Neural progenitor cell (in vitro differentiated cells): ENCODE data around the gene ABCC2. TPM values are rescaled to one million over a fixed set of nuclear protein-coding genes. Genes with fewer than 3 reads are reported as not detected.

Experiments
- DNase-seq: peaks from one replicate; pipeline ENCODE4 v3.0.0-alpha.2; 2016; ENCODE audit warnings: low spot score
- H2AFZ ChIP-seq: fragments of 200-600 bp; sonication (generic); replicated peaks from 2 replicates; pipeline ENCODE4 v1.6.1; 2016; ENCODE audit warnings: antibody characterized with exemption
- H3F3A ChIP-seq: fragments of 200-600 bp; sonication (generic); 2 replicates; pipeline ENCODE4 v1.6.1; 2016; ENCODE audit warnings: antibody characterized with exemption, low read depth
- H3K27ac ChIP-seq: fragments of 200-600 bp; sonication (generic); 2 replicates; pipeline ENCODE4 v1.5.1; 2016; ENCODE audit warnings: mild to moderate bottlenecking
- H3K27me3 ChIP-seq: fragments of 200-600 bp; sonication (generic); 2 replicates; pipeline ENCODE4 v1.6.1; 2016; ENCODE audit warnings: mild to moderate bottlenecking, moderate library complexity
- H3K36me3 ChIP-seq: fragments of 200-600 bp; sonication (generic); 2 replicates; pipeline ENCODE4 v1.5.1; 2016
- H3K4me1 ChIP-seq: fragments of 200-600 bp; sonication (generic); 2 replicates; pipeline ENCODE4 v1.6.1; 2016; ENCODE audit warnings: mixed run types
- H3K4me2 ChIP-seq: fragments of 200-600 bp; sonication (generic); 2 replicates; pipeline ENCODE4 v1.6.1; 2016
- H3K4me3 ChIP-seq: fragments of 200-600 bp; sonication (generic); 2 replicates; pipeline ENCODE4 v1.5.1; 2016
- H3K79me2 ChIP-seq: fragments of 200-600 bp; sonication (generic); 2 replicates; pipeline ENCODE4 v1.6.1; 2016; ENCODE audit warnings: low read depth
- H3K9ac ChIP-seq: fragments of 200-600 bp; sonication (generic); 2 replicates; pipeline ENCODE4 v1.6.1; 2016
- H3K9me3 ChIP-seq: fragments of 200-600 bp; sonication (generic); 2 replicates; pipeline ENCODE4 v1.5.1; 2016; ENCODE audit warnings: low read depth
- H4K20me1 ChIP-seq: fragments of 200-600 bp; sonication (generic); 2 replicates; pipeline ENCODE4 v1.6.1; 2016; ENCODE audit warnings: low read depth
- H3K27ac Mint-ChIP-seq: 3 replicates; pipeline ENCODE4 v1.8.0; 2021; ENCODE audit warnings: mixed read lengths
- H3K27me3 Mint-ChIP-seq: 2 replicates; pipeline ENCODE4 v1.8.0; 2022; ENCODE audit warnings: low read depth, mild to moderate bottlenecking, inconsistent platforms, moderate library complexity, mixed read lengths; ENCODE audit not compliant: insufficient read depth
- H3K36me3 Mint-ChIP-seq: 3 replicates; pipeline ENCODE4 v1.8.0; 2021; ENCODE audit warnings: mixed read lengths
- H3K4me1 Mint-ChIP-seq: 3 replicates; pipeline ENCODE4 v1.8.0; 2021; ENCODE audit warnings: mixed read lengths
- H3K4me3 Mint-ChIP-seq: 3 replicates; pipeline ENCODE4 v1.8.0; 2021; ENCODE audit warnings: mild to moderate bottlenecking, moderate library complexity, mixed read lengths
- H3K9me3 Mint-ChIP-seq: 3 replicates; pipeline ENCODE4 v1.8.0; 2020; ENCODE audit warnings: mixed read lengths
- CTCF ChIP-seq: fragments of 200-600 bp; sonication (generic); IDR thresholded peaks from 2 replicates; pipeline ENCODE4 v1.5.1; 2017; ENCODE audit warnings: antibody characterized with exemption, mild to moderate bottlenecking
- EZH2 ChIP-seq: fragments of 200-600 bp; sonication (generic); IDR thresholded peaks from 2 replicates; pipeline ENCODE4 v1.6.1; 2017; ENCODE audit warnings: antibody characterized with exemption, mild to moderate bottlenecking, moderate library complexity
- EZH2phosphoT487 ChIP-seq: fragments of 200-600 bp; sonication (generic); IDR thresholded peaks from 2 replicates; pipeline ENCODE4 v1.6.1; 2017; ENCODE audit warnings: antibody characterized with exemption
- total RNA-seq: library from RNA; depleted of rRNA; stranded (reverse); fragments of >200 nt; gene quantifications from 2 replicates; pipeline ENCODE4 v1.2.3, GENCODE V29; 2015; ENCODE audit warnings: low replicate concordance

ABCC2 gene
- total RNA-seq, 1 donor from 2014 or later: 0.26 TPM

GRCh38 chr10:99874341-99875085 is 92.1 kb downstream of the ABCC2 start:
- no peak overlapping the region for H2AFZ ChIP-seq
- H3K36me3 ChIP-seq: peaks cover 3% of the 10 kb centered on the region
- peaks cover 34% of the 10 kb centered on the region for H3K36me3 Mint-ChIP-seq
- H3K4me1 ChIP-seq: no peaks in the 10 kb centered on the region
- peaks cover 2% of the 10 kb centered on the region for H3K27me3 Mint-ChIP-seq
- peaks cover 3% of the 10 kb centered on the region for H3K9me3 Mint-ChIP-seq
- peaks cover 3% of the 10 kb centered on the region for H3K4me1 Mint-ChIP-seq
- H3K27ac Mint-ChIP-seq: no peak overlapping the region
- no peak overlapping the region for H3K4me3 ChIP-seq
- no peaks in the 10 kb centered on the region for H3K27me3 ChIP-seq
- TF ChIP-seq EZH2phosphoT487 (no peak), EZH2 (no peak), CTCF (no peak)
- no peak for DNase-seq
- H3F3A ChIP-seq: peaks cover 7% of the 10 kb centered on the region
- H3K79me2 ChIP-seq: no peaks in the 10 kb centered on the region
- H3K4me2 ChIP-seq: no peak overlapping the region
- H4K20me1 ChIP-seq: no peaks in the 10 kb centered on the region
- H3K9me3 ChIP-seq: no peaks in the 10 kb centered on the region
- no peak overlapping the region for H3K27ac ChIP-seq
- no peak overlapping the region for H3K4me3 Mint-ChIP-seq
- H3K9ac ChIP-seq: no peak overlapping the region

GRCh38 chr10:99875473-99875872 is 93.0 kb downstream of the ABCC2 start:
- H3K4me3 Mint-ChIP-seq: no peak overlapping the region
- H4K20me1 ChIP-seq: no peaks in the 10 kb centered on the region
- no peak overlapping the region for H2AFZ ChIP-seq
- peaks cover 7% of the 10 kb centered on the region for H3F3A ChIP-seq
- TF ChIP-seq EZH2: no peak
- no peaks in the 10 kb centered on the region for H3K4me1 Mint-ChIP-seq
- no peak overlapping the region for H3K4me2 ChIP-seq
- peaks cover 44% of the 10 kb centered on the region for H3K36me3 Mint-ChIP-seq
- H3K9ac ChIP-seq: no peak overlapping the region
- H3K9me3 Mint-ChIP-seq: no peaks in the 10 kb centered on the region
- no peak overlapping the region for H3K4me3 ChIP-seq
- no peak overlapping the region for H3K27ac ChIP-seq
- peaks cover 2% of the 10 kb centered on the region for H3K27me3 Mint-ChIP-seq
- no peak overlapping the region for H3K27ac Mint-ChIP-seq
- no peaks in the 10 kb centered on the region for H3K9me3 ChIP-seq
- no peaks in the 10 kb centered on the region for H3K79me2 ChIP-seq
- no peaks in the 10 kb centered on the region for H3K27me3 ChIP-seq
- H3K36me3 ChIP-seq: peaks cover 3% of the 10 kb centered on the region
- H3K4me1 ChIP-seq: no peaks in the 10 kb centered on the region
- no peak for DNase-seq

- H3K4me3 Mint-ChIP-seq: no peak overlapping the region
- H2AFZ ChIP-seq: no peak overlapping the region
- H3K36me3 ChIP-seq: peaks cover 3% of the 10 kb centered on the region
These were observed 97.8 kb downstream of the ABCC2 start for GRCh38 chr10:99880080-99880835.

More at GRCh38 chr10:99880080-99880835, 97.8 kb downstream of the ABCC2 start:
- TF ChIP-seq CTCF (no peak), EZH2 (no peak), EZH2phosphoT487 (no peak)
- H3K36me3 Mint-ChIP-seq: peaks cover 66% of the 10 kb centered on the region
- H3K79me2 ChIP-seq: no peaks in the 10 kb centered on the region
- H3K27me3 Mint-ChIP-seq: peaks cover 3% of the 10 kb centered on the region
- no peaks in the 10 kb centered on the region for H4K20me1 ChIP-seq
- no peaks in the 10 kb centered on the region for H3K4me1 Mint-ChIP-seq
- no peaks in the 10 kb centered on the region for H3K9me3 Mint-ChIP-seq
- H3K4me1 ChIP-seq: no peaks in the 10 kb centered on the region
- DNase-seq: no peak
- H3K27me3 ChIP-seq: no peaks in the 10 kb centered on the region
- no peak overlapping the region for H3K27ac ChIP-seq
- H3K27ac Mint-ChIP-seq: no peak overlapping the region
- H3K9ac ChIP-seq: no peak overlapping the region
- H3K4me2 ChIP-seq: no peak overlapping the region
- no peak overlapping the region for H3K4me3 ChIP-seq
- no peaks in the 10 kb centered on the region for H3K9me3 ChIP-seq
- H3F3A ChIP-seq: peaks cover 7% of the 10 kb centered on the region
